T-helper 2 cell treated with Interferon-gamma antibody and Interleukin-4, amounts not matched to agents 100 ng/mL and 5 ng/mL, for 36 hours (primary cell): ENCODE results near the gene ALDH1A3. TPM values are rescaled to one million over a fixed set of nuclear protein-coding genes. Genes with fewer than 3 reads are reported as not detected.

ENCODE experiments used
- intact Hi-C: fragments of 100-400 bp; cut with micrococcal nuclease; formaldehyde crosslinking; loops from one replicate; pipeline ENCODE4 v1.15.1; 2023
- total RNA-seq: library from RNA; stranded (reverse); gene quantifications from 2 replicates; pipeline ENCODE4 v1.2.3, GENCODE V29; 2022

Gene ALDH1A3
- total RNA-seq, 1 donor from 2014 or later: not detected

GRCh38 chr15:100901296-100901695 lies 21.7 kb downstream of the ALDH1A3 start:
- intact Hi-C loops: no loop called here

GRCh38 chr15:100901702-100902435 lies 22.2 kb downstream of the ALDH1A3 start:
- intact Hi-C loops: no loop called here

- intact Hi-C loops: no loop called here
These were observed 23.0 kb downstream of the ALDH1A3 start for GRCh38 chr15:100902436-100903167.

GRCh38 chr15:100903168-100903554 lies 23.5 kb downstream of the ALDH1A3 start:
- intact Hi-C loops: no loop called here

GRCh38 chr15:100905850-100906249 lies 26.2 kb downstream of the ALDH1A3 start:
- intact Hi-C loops: no loop called here

GRCh38 chr15:100908466-100908865 lies 28.8 kb downstream of the ALDH1A3 start:
- intact Hi-C loops: no loop called here

- intact Hi-C loops: no loop called here
These were observed 29.9 kb downstream of the ALDH1A3 start for GRCh38 chr15:100909565-100909964.

- intact Hi-C loops: no loop called here
These were observed 30.6 kb downstream of the ALDH1A3 start for GRCh38 chr15:100909989-100910955.

GRCh38 chr15:100911086-100911485 lies 31.5 kb downstream of the ALDH1A3 start:
- intact Hi-C loops: no loop called here

GRCh38 chr15:100913961-100914360 lies 34.3 kb downstream of the ALDH1A3 start:
- intact Hi-C loops: no loop called here

- intact Hi-C loops: loop anchor here (5.0 kb wide), 2 partner anchors 288 to 342 kb away; no protein-coding TSS in a partner anchor
These were observed 35.2 kb downstream of the ALDH1A3 start for GRCh38 chr15:100914876-100915275.

- intact Hi-C loops: loop anchor here (1.0 to 5.0 kb wide), 3 partner anchors 89 to 339 kb away; no protein-coding TSS in a partner anchor
These were observed 38.5 kb downstream of the ALDH1A3 start for GRCh38 chr15:100918034-100918689.

GRCh38 chr15:100918690-100919480 lies 39.3 kb downstream of the ALDH1A3 start, which contains the start of gene LRRK1:
Gene LRRK1 (plus strand): TSS chr15:100919357. CDS start chr15:100924633, 5,276 bp downstream.
- intact Hi-C loops: loop anchor here (1.0 to 5.0 kb wide), 3 partner anchors 88 to 338 kb away; no protein-coding TSS in a partner anchor

- intact Hi-C loops: loop anchor here (2.0 to 5.0 kb wide), 3 partner anchors 21 to 338 kb away; no protein-coding TSS in a partner anchor
These were observed 40.1 kb downstream of the ALDH1A3 start for GRCh38 chr15:100919481-100920405.

GRCh38 chr15:100920516-100921135 lies 41.0 kb downstream of the ALDH1A3 start:
- intact Hi-C loops: loop anchor here (2.0 kb wide), 1 partner anchor 20 kb away; no protein-coding TSS in a partner anchor

GRCh38 chr15:100922192-100923040 lies 42.8 kb downstream of the ALDH1A3 start:
- intact Hi-C loops: no loop called here

- intact Hi-C loops: no loop called here
These were observed 43.4 kb downstream of the ALDH1A3 start for GRCh38 chr15:100923076-100923475.
